Fibroblast of skin of right quadriceps (primary cell): ENCODE data around the gene PGAM1.
A peak's percentile ranks its signal among the peaks of the same experiment; 100 is the strongest.
"Not testable (repeated sequence)": the region's sequence is repeated elsewhere in the genome, so short reads cannot be mapped to it uniquely, and the experiment has no call there.

Experiments
- DNase-seq: peaks from one replicate; pipeline ENCODE4 v3.0.0-alpha.2; 2013

The PGAM1 gene

DNA sequence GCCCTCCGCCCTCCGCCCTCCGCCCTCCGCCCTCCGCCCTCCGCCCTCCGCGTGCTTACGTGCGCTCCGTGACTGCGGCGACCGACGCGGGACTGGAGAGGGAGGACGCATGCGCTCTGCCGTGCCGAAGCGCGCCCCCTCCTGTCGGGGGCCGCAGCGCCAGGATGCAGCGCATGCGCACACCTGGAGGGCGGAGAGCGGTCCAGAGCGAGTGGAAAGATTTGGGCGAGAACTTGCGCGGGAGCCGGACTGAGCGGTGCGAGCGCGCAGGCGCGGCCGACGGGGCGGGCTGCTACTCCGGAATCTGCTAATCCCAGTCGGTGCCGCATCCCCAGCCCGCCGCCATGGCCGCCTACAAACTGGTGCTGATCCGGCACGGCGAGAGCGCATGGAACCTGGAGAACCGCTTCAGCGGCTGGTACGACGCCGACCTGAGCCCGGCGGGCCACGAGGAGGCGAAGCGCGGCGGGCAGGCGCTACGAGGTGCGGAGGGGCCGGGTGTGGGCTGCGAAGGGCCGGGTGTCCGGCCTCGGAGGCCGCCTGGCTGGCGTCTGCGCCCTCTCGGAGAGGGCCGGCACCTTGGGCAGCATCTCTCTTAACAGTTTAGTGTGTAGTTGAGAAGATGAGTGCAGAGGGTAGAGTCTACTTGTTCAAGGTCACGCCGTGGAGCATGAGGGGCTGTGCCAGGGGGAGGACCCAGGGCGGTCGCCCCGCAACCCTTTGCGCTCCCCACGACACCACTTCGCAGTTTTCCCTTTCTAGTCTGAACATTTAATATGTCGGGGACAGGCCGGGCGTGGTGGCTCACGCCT lies at the start of gene PGAM1:
Gene PGAM1, plus strand, starts transcription at position 228 of the 812 bp plus-strand sequence. Its CDS starts 117 bp downstream, at position 345.
- peak; percentile 96 for DNase-seq

- DNase-seq: no peak
Observed at GRCh38 chr10:97376413-97376812, 49.6 kb upstream of the PGAM1 start.

- no peak for DNase-seq
Observed at GRCh38 chr10:97378933-97379921, 46.8 kb upstream of the PGAM1 start.

- no peak for DNase-seq
Observed at GRCh38 chr10:97380516-97380915, 45.5 kb upstream of the PGAM1 start.

- DNase-seq: no peak
Observed at GRCh38 chr10:97381626-97382025, 44.4 kb upstream of the PGAM1 start.

DNA sequence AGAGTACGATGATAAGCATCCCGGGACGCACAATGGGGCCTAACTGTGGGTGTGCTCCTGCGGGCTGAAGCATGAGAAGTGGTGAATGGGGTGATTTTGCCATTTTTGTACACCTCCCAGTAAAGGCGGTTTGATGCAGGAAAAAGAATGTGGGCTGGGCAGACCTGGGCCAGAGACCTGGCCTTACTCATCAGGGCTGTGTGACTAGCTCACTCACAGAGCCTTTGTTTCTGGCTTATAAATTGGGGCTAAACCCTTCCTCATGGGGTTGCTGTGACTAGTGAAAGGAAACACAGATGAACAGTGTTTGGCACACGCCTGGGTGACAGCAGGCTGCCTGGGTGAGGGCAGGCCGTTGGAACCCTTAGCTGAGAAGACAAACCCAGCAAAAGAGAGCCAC lies 42.8 kb upstream of the PGAM1 start:
- DNase-seq: no peak

GRCh38 chr10:97384156-97384555 lies 41.8 kb upstream of the PGAM1 start:
- no peak for DNase-seq

- no peak for DNase-seq
Observed at GRCh38 chr10:97384641-97385040, 41.4 kb upstream of the PGAM1 start.

DNA sequence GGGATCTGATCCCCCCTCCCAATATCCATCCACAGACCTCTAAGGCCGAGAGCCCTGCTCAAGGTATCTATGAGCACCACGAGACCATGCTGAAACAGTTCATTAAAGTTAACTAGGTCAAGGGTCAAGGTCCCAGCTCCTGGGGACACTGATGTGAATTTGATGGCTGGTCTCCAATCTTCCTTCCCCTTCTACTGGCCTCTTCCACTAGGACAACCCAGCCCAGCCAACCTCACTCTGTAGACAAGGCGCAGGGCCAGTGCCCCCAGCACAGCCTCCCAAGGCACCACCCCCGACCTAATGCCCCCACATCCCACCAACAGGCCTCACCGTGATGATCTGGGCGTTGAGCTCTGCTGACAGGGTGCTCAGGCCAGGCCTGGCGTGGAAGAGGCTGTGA lies 40.4 kb upstream of the PGAM1 start:
- DNase-seq: no peak

DNA sequence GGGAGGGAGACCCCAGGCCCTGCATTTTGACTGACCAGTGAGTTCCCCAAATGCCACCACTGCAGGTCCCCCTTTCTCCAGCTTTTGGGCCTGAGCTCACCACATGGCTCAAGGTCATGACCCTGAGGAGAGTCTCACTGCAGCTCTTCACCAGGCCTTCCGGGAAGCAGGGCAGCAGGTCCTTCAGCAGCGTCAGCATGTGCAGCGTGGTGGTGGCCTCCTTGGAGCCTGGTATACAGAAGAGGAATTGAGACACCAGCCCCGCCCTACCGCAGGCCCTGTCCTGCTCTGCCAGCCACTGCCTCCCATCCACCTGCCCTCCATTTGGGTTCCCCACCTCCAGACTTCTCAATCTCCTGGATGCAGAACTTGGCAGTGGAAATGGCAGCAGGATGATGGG lies 37.8 kb upstream of the PGAM1 start:
- DNase-seq: no peak

DNA sequence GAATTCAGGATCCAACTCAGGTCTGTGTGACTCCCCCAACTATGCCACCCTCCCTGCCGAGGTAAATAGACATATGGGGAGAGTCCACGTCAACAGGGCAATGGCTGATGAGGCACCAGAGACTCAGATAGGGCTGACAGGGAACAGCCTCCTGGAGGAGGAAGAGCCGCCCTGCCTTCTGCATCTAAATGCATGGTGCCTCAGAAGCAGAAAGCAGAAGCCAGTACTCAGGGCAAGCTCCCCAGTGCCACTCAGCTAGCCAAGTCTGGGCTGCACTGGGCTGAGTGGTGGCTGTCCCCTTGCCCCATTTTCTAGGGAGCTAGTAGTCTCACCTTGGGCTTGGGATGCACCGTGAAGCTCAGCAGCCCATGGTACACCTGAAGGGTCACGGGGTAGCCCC lies 35.9 kb upstream of the PGAM1 start:
- DNase-seq: no peak

- DNase-seq: no peak
Observed at GRCh38 chr10:97393034-97393573, 32.9 kb upstream of the PGAM1 start.

DNA sequence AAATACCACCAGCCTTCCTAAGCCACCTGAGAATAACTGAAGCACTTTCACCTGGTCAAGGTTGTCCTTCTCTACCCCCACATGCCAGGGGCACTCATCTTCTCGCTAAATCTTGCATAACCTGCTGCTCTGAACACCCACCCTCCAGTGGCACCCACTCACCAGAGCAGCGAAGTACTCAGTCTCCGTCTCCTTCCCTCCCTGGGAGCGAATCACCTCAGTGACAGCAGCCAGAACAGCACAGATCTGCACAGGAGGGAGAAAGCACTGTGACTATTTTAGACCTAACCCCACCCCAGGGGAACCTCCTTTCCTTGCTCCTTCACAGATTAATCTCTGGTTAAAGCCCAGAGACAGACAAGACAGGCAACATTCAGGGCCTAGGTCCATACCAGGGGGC lies 29.9 kb upstream of the PGAM1 start:
- DNase-seq: no peak

- DNase-seq: peak; percentile 47
Observed at GRCh38 chr10:97399843-97400545, 26.0 kb upstream of the PGAM1 start.

DNA sequence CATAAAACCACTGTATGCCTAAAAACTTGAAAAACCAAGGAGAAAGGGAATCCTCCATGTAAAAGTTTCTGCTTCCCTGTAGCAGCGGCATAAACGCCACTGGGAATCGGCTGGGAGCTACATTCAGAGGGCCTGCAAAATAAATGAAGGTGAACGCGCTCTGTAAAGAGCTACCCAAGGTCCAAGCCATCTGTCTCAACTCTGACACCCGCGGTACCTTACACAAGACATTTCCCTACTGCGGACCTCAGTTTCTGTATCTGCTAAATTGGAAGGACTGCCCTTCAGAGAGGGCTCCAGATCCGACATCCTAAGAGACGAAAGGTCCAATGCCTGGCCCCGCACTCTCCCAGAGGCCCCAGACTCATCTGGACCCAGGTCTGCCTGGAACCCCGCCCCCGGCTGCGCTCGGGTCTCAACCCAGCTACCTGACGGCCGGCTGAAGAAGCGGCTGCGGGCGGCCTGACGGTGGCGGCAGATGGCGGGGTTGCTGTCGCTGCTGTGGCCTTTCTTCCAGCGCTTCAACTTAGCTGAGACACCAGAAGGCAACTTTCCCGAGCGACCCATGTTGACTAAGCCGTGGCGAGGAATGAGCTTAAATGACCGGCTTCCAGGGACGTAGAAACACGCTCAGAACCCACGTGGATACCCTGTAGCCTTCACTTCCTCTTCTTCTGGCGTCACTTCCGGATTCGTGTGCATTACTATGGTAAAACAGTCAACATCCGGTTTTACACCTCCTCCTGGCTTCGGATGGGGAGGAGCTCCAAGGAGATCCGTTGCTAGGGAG lies 25.1 kb upstream of the PGAM1 start, which contains the start of gene RRP12:
Gene RRP12, minus strand, starts transcription at position 676 of the 790 bp plus-strand sequence. Its CDS starts 109 bp downstream, at position 567.
- peak; percentile 99 for DNase-seq

DNA sequence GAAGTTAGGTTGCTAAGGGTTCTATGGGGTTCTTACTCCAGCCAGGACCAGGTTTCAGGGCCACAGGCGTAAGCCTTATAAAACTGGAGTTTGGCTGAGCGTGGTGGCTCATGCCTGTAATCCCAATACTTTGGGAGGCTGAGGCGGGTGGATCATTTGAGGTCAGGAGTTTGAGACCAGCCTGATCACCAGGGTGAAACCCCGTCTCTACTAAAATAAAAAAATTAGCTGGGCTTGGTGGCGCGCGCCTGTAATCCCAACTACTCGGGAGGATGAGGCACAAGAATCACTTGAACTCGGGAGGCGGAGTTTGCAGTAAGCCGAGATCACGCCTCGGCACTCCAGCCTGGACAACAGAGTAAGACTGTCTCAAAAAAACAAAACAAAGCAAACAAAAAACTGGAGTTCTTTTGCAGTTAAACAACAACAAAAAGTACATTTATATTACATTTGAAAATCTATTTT lies 24.5 kb upstream of the PGAM1 start:
- no peak for DNase-seq

- no peak for DNase-seq
Observed at GRCh38 chr10:97404044-97404443, 21.9 kb upstream of the PGAM1 start.

GRCh38 chr10:97406064-97406463 lies 19.9 kb upstream of the PGAM1 start:
- DNase-seq: no peak

GRCh38 chr10:97406483-97406882 lies 19.5 kb upstream of the PGAM1 start:
- not testable (repeated sequence) for DNase-seq

- peak; percentile 72 for DNase-seq
Observed at GRCh38 chr10:97407211-97407951, 18.6 kb upstream of the PGAM1 start.

GRCh38 chr10:97407952-97408248 lies 18.1 kb upstream of the PGAM1 start:
- DNase-seq: no peak
